HG03432 (cell line): ENCODE results near the gene SCAMP4.

Source experiments
- ATAC-seq: cut with Tn5 transposase; IDR thresholded peaks from one replicate; pipeline ENCODE4 v1.9.1; 2021; ENCODE audit warnings: mild to moderate bottlenecking, moderate library complexity; ENCODE audit not compliant: unreplicated experiment

The SCAMP4 gene

DNA sequence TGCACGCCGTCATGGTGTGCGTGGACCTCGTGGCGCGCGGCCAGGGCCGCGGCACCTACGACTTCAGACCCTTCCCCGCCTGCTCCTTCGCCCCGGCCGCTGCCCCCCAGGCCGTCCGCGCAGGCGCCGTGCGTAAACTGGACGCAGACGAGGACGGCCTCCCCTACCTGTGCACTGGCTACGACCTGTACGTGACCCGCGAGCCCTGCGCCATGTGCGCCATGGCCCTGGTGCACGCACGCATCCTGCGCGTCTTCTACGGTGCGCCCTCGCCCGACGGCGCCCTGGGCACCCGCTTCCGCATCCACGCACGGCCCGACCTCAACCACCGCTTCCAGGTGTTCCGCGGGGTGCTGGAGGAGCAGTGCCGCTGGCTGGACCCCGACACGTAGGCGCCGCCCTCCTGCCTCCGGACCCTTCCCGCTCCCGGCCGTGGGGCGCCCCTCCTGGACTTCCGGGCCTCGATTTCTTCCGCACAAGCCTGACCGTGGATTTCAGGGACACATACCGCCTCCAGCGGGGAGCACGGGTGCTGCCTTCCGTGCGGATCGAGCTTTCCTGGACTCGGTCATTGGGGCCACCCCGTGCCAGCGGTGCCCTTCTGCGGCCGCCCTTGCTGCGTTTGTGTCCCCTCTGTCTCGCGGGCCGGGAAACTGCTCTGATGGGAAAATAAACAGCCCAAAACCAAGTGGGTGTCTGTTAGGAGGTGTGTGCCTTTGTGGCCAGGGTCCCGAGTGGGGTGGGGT is 7.7 kb downstream of the SCAMP4 start:
- ATAC-seq: no peak

GRCh38 chr19:1913781-1914577 is 8.8 kb downstream of the SCAMP4 start:
- no peak for ATAC-seq

DNA sequence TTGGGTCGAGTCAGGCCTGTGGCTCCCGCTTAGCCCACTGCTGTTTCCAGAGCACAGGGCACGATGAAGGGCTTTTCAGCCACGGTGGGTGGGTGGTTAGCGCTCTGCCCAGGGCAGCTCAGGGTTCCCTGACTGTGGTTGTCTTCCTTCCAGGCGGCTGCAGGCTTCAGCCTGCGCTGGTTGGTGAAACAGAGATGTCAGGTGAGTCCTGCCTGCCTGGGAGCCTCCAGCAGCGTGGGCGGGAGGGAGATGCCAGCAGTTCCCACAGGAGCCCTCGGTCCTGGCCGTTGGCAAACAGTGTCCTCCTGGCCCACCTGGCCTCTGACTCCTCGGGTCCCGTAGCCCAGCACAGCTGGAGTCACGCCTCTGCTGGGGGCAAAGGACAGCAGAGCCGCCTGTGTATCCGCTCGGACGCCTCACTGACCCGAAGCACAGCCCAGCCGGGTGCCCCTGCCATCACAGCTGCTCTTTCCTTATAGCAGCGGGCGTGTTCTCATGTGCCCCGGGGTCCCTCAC is 9.7 kb downstream of the SCAMP4 start:
- ATAC-seq: no peak

DNA sequence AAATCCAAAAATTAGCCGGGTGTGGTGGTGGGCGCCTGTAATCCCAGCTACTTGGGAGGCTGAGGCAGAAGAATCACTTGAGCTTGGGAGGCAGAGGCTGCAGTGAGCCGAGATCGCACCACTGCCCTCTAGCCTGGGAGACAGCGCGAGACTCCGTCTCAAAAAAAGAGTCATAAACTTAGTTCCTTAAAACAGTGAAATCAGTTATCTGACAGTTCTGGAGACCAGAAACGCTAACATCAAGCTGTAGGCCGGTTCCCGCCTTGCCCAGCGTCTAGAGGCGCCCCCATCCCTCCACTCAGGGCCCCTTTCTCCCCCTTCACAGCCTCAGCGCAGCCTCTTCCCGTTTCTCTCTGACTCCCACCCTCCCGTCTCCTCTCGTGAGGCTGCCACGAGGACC is 11.9 kb downstream of the SCAMP4 start:
- no peak for ATAC-seq

DNA sequence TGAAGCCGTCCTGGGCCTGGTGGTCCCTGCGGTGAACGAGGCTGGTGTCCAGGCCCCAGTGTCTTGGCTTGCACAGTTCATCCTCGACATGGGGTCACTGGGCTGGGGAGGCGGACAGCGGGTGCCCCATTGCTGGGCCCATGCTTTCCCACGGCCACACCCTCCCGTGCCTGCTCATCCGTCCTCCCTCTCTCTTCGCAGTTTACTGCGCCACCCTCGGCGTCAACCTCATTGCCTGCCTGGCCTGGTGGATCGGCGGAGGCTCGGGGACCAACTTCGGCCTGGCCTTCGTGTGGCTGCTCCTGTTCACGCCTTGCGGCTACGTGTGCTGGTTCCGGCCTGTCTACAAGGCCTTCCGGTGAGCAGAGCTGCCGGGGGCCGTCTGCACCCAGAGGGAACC is 12.7 kb downstream of the SCAMP4 start:
- ATAC-seq: no peak

DNA sequence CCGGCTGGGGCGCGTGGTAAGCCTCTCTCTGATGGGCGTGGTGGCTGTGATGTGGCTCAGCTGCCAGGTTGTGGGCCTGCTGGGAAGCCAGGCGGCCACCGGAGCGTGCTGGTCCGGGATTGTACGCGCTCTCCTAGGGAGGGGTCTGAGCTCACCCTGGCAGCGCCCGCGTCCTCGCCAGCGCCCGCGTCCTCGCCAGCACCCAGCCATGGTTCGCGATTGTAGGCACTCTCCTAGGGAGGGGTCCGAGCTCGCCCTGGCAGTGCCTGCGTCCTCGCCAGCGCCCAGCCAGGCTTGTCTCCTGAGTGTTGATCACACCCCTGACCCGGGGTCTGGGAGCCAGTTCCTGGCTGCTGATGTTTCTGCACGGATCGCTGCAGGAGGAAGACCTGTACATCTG is 13.8 kb downstream of the SCAMP4 start:
- ATAC-seq: no peak

GRCh38 chr19:1920644-1921043 is 15.4 kb downstream of the SCAMP4 start:
- ATAC-seq: no peak

DNA sequence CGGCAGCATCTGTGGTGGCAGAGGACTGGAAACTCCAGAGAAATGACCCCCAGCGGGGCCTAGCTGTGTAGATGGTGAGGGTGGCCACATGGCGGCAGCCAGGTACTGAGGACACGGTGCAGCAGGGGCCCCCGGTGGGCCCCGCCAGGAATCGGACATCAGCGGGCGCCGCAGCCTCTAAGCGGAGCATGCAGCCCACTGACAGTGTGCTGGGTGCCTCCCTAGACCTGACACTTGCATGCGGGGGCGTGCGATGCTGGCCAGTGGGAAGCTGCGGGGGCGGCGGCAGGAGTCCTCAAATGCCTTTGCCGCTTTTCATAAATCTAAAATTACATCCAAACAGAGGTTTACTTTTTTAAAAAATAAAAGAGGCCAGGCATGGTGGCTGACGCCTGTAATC is 16.1 kb downstream of the SCAMP4 start:
- ATAC-seq: no peak

GRCh38 chr19:1921825-1922224 is 16.6 kb downstream of the SCAMP4 start:
- ATAC-seq: no peak

GRCh38 chr19:1922803-1923202 is 17.6 kb downstream of the SCAMP4 start:
- no peak for ATAC-seq

DNA sequence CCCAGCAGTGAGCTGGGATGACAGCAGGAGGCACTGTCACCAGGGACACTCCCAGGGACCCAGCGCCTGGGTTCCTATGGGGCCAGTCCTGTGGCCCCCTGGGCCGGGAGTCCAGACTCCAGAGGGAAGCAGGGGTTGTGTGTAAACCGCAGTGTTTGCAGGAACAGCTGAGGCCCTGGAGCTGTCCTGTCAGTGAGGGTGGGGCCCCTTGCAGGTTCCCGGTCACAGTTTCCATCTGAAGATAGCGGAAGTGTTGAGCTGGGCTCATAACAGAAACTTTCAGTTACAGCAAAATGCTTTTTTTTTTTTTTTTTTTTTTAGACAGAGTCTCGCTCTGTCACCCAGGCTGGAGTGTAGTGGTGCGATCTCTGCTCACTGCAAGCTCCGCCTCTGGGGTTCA is 18.1 kb downstream of the SCAMP4 start:
- no peak for ATAC-seq

DNA sequence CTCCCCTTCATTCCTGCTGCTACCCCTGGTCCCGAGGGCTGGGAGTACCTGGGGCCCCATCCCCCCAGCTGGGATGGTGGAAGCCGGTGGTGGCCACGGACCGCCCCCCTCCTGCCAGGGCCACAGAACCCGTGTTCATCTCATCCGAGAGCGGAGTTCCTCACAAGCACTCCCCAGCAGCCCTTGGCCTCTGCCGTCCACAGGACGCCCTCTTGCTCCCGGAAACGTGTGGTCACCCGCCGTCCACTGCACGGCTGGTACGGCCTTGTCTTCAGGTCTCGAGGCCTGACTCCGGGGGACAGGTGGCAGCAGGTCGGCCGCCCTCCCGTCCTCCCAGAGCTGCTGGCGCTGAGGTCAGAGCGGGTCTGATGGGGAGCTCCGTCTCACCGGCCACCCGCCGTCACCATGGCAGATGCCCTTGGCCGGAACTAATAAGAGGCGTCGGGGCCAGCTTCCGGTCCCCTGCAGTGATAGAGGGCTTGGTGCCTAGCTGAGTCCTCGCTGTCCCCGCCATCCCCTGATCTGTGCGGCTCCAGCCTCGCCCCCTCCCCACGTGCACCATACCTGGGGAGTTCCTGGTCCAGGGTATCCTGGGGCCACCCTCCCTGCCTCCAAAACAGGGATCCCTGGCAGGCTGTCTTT is 19.2 kb downstream of the SCAMP4 start:
- ATAC-seq: no peak

DNA sequence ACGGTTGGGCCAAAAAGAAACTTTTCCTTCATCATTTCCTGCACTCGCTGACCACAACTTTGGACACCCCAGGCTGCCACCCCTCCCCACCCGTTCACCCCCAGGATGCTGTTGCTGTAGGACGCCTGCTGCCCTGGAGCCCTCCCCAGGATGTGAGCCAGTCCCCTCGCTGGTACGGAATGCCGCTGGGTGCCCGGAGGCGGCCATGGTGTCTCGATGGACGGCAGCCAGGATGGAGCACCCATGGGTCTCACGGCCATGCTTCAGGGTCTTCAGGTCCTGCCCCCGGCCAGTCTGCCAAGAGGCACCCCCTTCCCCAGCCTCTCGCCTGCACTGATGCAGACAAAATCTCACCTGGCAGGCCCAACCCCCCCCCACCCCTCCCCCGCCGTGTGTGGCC is 20.3 kb downstream of the SCAMP4 start:
- ATAC-seq: no peak

DNA sequence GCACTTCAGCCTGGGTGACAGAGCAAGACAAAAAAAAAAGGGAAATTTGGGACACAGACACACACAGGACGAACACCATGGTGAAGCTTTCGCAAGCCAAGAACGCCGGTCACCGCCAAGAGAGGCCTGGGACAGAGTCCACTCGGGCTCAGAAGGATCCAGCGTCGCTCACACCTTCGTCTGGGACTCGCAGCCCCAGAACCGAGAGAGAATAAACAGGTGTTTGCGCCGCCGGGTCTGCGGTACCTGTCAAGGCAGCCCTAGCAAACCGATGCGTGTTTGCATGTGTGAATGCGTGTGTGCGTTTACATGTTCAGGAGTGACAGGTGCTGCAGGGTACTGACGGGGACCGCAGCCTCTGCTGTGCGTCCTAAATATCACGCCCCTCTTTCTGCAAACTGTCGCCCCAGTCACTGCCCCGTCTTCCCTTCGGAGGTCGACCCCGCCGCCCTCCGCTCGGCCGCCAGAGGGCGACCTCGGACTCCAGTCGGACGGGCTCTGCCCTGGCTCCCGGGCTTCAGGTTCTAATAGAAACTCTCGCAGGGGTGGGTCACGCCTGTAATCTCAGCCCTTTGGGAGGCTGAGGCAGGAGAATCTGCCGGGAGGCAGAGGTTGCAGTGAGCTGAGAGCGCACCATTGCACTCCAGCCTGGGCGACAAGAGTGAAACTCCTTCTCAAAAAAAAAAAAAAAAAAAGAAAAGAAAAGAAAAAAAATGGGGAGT is 24.0 kb downstream of the SCAMP4 start:
- ATAC-seq: peak; percentile 66

GRCh38 chr19:1931445-1931844 is 26.2 kb downstream of the SCAMP4 start:
- ATAC-seq: no peak

DNA sequence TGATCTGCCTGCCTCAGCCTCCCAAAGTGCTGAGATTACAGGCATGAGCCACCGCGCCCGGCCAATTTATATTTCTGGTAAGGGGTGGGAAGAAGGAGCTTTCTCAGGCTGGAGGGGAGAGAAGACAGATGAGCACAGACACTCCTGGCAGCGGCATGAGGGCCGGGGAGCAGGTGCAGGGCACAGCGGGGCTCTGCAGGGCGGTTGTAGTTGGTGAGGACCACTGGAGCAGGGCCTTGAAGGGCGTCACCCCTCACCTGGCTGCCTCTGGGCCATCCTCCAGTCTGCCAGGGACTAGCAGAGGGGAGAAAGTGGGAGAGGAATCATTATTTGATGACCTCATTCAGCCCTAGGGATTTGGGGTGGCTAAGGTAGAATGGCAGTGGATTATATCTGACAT is 27.2 kb downstream of the SCAMP4 start:
- ATAC-seq: no peak

GRCh38 chr19:1933244-1933643 is 28.0 kb downstream of the SCAMP4 start:
- no peak for ATAC-seq

DNA sequence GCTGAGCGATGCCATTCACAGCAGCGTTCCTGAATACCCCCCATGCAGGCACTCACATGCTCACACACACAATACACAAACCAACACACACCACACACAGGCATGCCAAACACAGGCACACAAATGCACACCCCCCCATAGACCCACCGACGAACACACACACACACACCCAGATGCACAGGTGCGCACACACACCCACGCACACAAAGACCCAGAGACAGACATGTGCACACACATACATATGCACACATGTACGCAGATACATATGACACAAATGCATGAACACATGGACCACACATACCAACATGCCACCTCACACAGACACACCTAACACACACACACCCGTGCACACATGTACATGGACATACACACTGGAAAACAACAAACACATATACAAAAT is 28.7 kb downstream of the SCAMP4 start:
- ATAC-seq: no peak

- no peak for ATAC-seq
These were observed 30.4 kb downstream of the SCAMP4 start for GRCh38 chr19:1935484-1936208.

GRCh38 chr19:1936430-1936829 is 31.2 kb downstream of the SCAMP4 start:
- no peak for ATAC-seq
